H1 (cell line): Measurements from ENCODE around the gene CIROP. TPM values are rescaled to one million over a fixed set of nuclear protein-coding genes. Genes with fewer than 3 reads are reported as not detected.
A peak's percentile ranks its signal among the peaks of the same experiment; 100 is the strongest.

Experiments
- BACH1 ChIP-seq: IDR thresholded peaks from 2 replicates; pipeline ENCODE4 v1.6.1; 2012; ENCODE audit warnings: low read length, improper control_type of control experiment
- CBX8 ChIP-seq: fragments of 300-800, 300-1000 bp; sonication (generic); IDR thresholded peaks from 2 replicates; pipeline ENCODE4 v1.7.1; 2016; ENCODE audit warnings: low read depth, low read length, borderline replicate concordance
- CHD1 ChIP-seq: IDR thresholded peaks from 2 replicates; pipeline ENCODE4 v1.6.1; 2012; ENCODE audit warnings: low read depth, low read length, improper control_type of control experiment
- EGR1 ChIP-seq: IDR thresholded peaks from 2 replicates; pipeline ENCODE4 v1.6.1; 2011; ENCODE audit warnings: low read depth, low read length, borderline replicate concordance
- HDAC6 ChIP-seq: IDR thresholded peaks from one replicate; pipeline ENCODE4 v1.7.1; 2012; ENCODE audit warnings: low read depth, mild to moderate bottlenecking, inconsistent platforms, low read length, moderate library complexity
- KDM4A ChIP-seq: IDR thresholded peaks from one replicate; pipeline ENCODE4 v1.7.1; 2012; ENCODE audit warnings: low read depth, mild to moderate bottlenecking, moderate library complexity, low read length, inconsistent platforms; ENCODE audit not compliant: severe bottlenecking
- MAFK ChIP-seq: IDR thresholded peaks from 2 replicates; pipeline ENCODE4 v1.6.1; 2012; ENCODE audit warnings: low read depth, mild to moderate bottlenecking, improper control_type of control experiment, low read length
- RBBP5 ChIP-seq: IDR thresholded peaks from 2 replicates; pipeline ENCODE4 v1.7.1; 2012; ENCODE audit warnings: low read depth, mild to moderate bottlenecking, inconsistent platforms, low read length, moderate library complexity, borderline replicate concordance
- RNF2 ChIP-seq: fragments of 200-900, 300-1000 bp; sonication (generic); IDR thresholded peaks from 2 replicates; pipeline ENCODE4 v1.7.1; 2016; ENCODE audit warnings: borderline replicate concordance, low read depth, mild to moderate bottlenecking, antibody characterized with exemption, low read length; ENCODE audit not compliant: poor library complexity, severe bottlenecking; ENCODE audit errors: missing control alignments
- SIX5 ChIP-seq: IDR thresholded peaks from 2 replicates; pipeline ENCODE4 v1.6.1; 2011; ENCODE audit warnings: mild to moderate bottlenecking, low read depth, low read length
- SUZ12 ChIP-seq: fragments of 200-600 bp; sonication (generic); IDR thresholded peaks from 2 replicates; pipeline ENCODE4 v1.6.1; 2012; ENCODE audit warnings: mild to moderate bottlenecking, inconsistent platforms, low read length, moderate library complexity, mixed read lengths
- TAF7 ChIP-seq: optimal IDR thresholded peaks from 2 replicates; pipeline ENCODE3; 2011; ENCODE audit warnings: low read depth, mild to moderate bottlenecking, inconsistent platforms, low read length, moderate library complexity, borderline replicate concordance
- YY1 ChIP-seq: IDR thresholded peaks from 2 replicates; pipeline ENCODE4 v1.6.1; 2011; ENCODE audit warnings: low read depth, mild to moderate bottlenecking, low read length
- polyA plus RNA-seq, 7 experiments: library from polyadenylated mRNA; depleted of rRNA in 3 of 7; stranded (reverse) in 5 of 7; unstranded in 2 of 7; fragments of >200 nt in 5 of 7; fragments of 200-250 nt in 2 of 7; gene quantifications; 1 replicate in 5 of 7; 2 replicates in 1 of 7; 4 replicates in 1 of 7; pipeline versions ENCODE4 v1.2.1 to v1.2.3, GENCODE V29; 2011 to 2013; ENCODE audit warnings: missing spikeins in 2 of 7, mixed read lengths in 2 of 7
- total RNA-seq: library from RNA; stranded (reverse); fragmentation: NEBNext Ultra II Directional; extraction: Animal tissue kit (Norgen Biotek cat#: 25700); gene quantifications from 2 replicates; pipeline ENCODE4 v1.2.1, GENCODE V29; 2021

Gene CIROP
- total and polyA plus RNA-seq, 2 of the 8 experiments (the other 6 are each of a cell fraction or from before 2014, with no cell fraction given) = 0.06 TPM; not detected in 1

DNA sequence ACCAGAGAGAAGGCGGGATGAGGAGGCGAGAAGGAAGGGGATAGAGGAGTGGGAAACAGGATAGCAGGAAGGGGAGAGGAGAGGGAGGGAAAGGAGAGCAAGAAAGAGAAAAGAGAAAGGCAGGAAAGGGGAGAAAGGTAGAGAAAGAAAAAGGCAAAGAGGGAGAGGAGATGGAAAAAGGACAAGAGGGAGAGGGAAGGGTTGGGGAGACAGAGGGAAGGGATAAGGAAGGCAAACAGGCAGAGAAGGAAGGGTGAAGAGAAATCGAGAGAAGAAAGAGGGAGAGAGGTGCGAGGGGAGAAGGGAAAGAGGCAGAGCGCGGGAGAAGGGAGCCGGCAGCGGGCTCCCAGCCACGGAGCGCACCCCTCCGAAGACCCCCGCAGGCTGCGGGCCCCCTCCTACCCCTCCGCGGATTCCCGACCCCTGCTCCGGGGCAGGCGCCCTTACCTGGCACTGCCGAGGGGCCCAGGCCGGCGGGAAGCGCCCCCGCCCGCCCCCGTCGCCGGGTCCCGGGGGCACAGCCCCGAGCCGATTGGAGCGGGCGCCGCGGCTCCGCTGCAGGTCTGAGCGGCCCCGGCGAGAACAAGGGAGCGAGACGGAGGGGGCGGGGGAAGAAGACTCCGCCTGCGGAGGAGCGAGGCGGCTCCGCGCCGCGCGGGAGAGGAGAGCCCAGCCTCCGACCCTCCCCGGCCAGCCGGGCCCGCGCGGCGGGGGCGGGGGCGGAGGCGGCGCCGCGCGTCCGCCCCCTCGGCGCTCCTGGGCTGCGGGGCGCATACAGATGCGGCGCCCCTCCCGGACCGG, 47.6 kb downstream of the CIROP start, which contains the start of gene CDH24 (continued):
- TF ChIP-seq YY1 (no peak), TAF7 (peak; percentile 11), RNF2 (peak; percentile 14), BACH1 (no peak), RBBP5 (peak; percentile 58; the same call in 1 of the 2 replicates), CHD1 (no peak), MAFK (no peak), HDAC6 (no peak), CBX8 (no peak), KDM4A (peak; percentile 37), SIX5 (no peak), EGR1 (peak; percentile 64; the same call in 1 of the 2 replicates), SUZ12 (no peak)
- TF ChIP-seq, all 59 proteins: peak for 7
